Astrocyte (in vitro differentiated cells and primary cell): Measurements from ENCODE around the gene FTO. TPM values are rescaled to one million over a fixed set of nuclear protein-coding genes. Genes with fewer than 3 reads are reported as not detected.

ENCODE experiments used
- DNase-seq: peaks from one replicate; pipeline ENCODE4 v3.0.0-alpha.2; 2010; ENCODE audit warnings: low read depth
- FAIRE-seq: peaks from 2 replicates; lab custom pipeline; 2011; peaks lifted over from hg19 to GRCh38; lab: Jason Lieb, UNC
- H2AFZ ChIP-seq: 2 replicates; pipeline ENCODE4 v1.6.0; 2012; ENCODE audit warnings: low read depth, low read length, inconsistent platforms
- H3K27ac ChIP-seq: 2 replicates; pipeline ENCODE4 v1.5.1; 2011; ENCODE audit warnings: low read depth, low read length, inconsistent platforms
- H3K27me3 ChIP-seq: 2 replicates; pipeline ENCODE4 v1.6.0; 2011; ENCODE audit warnings: low read length, inconsistent platforms; ENCODE audit not compliant: insufficient read depth
- H3K36me3 ChIP-seq: 2 replicates; pipeline ENCODE4 v1.5.1; 2011; ENCODE audit warnings: low read length, inconsistent platforms; ENCODE audit not compliant: insufficient read depth
- H3K4me1 ChIP-seq: 2 replicates; pipeline ENCODE4 v1.5.1; 2011; ENCODE audit warnings: low read length, inconsistent platforms; ENCODE audit not compliant: insufficient read depth
- H3K4me2 ChIP-seq: 2 replicates; pipeline ENCODE4 v1.6.0; 2012; ENCODE audit warnings: low read length, inconsistent platforms
- H3K4me3 ChIP-seq: 2 replicates; pipeline ENCODE4 v1.5.1; 2011; ENCODE audit warnings: low read depth, mild to moderate bottlenecking, low read length, inconsistent platforms; ENCODE audit not compliant: insufficient read depth
- H3K79me2 ChIP-seq: 2 replicates; pipeline ENCODE4 v1.6.0; 2012; ENCODE audit warnings: mild to moderate bottlenecking, low read length, inconsistent platforms; ENCODE audit not compliant: insufficient read depth
- H3K9ac ChIP-seq: 2 replicates; pipeline ENCODE4 v1.6.0; 2012; ENCODE audit warnings: mild to moderate bottlenecking, low read length, inconsistent platforms
- H3K9me3 ChIP-seq: 2 replicates; pipeline ENCODE4 v1.5.1; 2012; ENCODE audit warnings: low read depth, mild to moderate bottlenecking, low read length, inconsistent platforms; ENCODE audit not compliant: insufficient read depth
- H4K20me1 ChIP-seq: 2 replicates; pipeline ENCODE4 v1.6.0; 2012; ENCODE audit warnings: low read length, inconsistent platforms; ENCODE audit not compliant: insufficient read depth
- H3K27ac Mint-ChIP-seq: one replicate; pipeline ENCODE4 v1.8.0; 2021; ENCODE audit warnings: mild to moderate bottlenecking, mixed read lengths; ENCODE audit not compliant: unreplicated experiment
- H3K27me3 Mint-ChIP-seq: one replicate; pipeline ENCODE4 v1.8.0; 2021; ENCODE audit warnings: low read depth, mixed read lengths; ENCODE audit not compliant: unreplicated experiment
- H3K36me3 Mint-ChIP-seq: one replicate; pipeline ENCODE4 v1.8.0; 2021; ENCODE audit warnings: low read depth, mixed read lengths; ENCODE audit not compliant: unreplicated experiment
- H3K4me1 Mint-ChIP-seq: one replicate; pipeline ENCODE4 v1.8.0; 2021; ENCODE audit warnings: low read depth, mixed read lengths; ENCODE audit not compliant: unreplicated experiment
- H3K4me3 Mint-ChIP-seq: one replicate; pipeline ENCODE4 v1.8.0; 2021; ENCODE audit warnings: mild to moderate bottlenecking, moderate library complexity, mixed read lengths; ENCODE audit not compliant: unreplicated experiment
- H3K9me3 Mint-ChIP-seq: one replicate; pipeline ENCODE4 v1.8.0; 2021; ENCODE audit warnings: mild to moderate bottlenecking, mixed read lengths; ENCODE audit not compliant: unreplicated experiment
- EZH2 ChIP-seq: IDR thresholded peaks from 2 replicates; pipeline ENCODE4 v1.6.1; 2012; ENCODE audit warnings: mild to moderate bottlenecking, low read length, inconsistent platforms; ENCODE audit not compliant: insufficient read depth
- total RNA-seq: library from RNA; stranded (reverse); gene quantifications from 2 replicates; pipeline ENCODE4 v1.2.1, GENCODE V29; 2021
- TF ChIP-seq, protein P1 (sequence below): IDR thresholded peaks from 2 replicates; pipeline ENCODE4 v1.5.1; 2011; ENCODE audit warnings: low read depth, mild to moderate bottlenecking, inconsistent platforms, low read length, moderate library complexity; ENCODE audit not compliant: insufficient read depth

FTO gene
- total RNA-seq, 1 donor from 2014 or later: 73.1 TPM

DNA sequence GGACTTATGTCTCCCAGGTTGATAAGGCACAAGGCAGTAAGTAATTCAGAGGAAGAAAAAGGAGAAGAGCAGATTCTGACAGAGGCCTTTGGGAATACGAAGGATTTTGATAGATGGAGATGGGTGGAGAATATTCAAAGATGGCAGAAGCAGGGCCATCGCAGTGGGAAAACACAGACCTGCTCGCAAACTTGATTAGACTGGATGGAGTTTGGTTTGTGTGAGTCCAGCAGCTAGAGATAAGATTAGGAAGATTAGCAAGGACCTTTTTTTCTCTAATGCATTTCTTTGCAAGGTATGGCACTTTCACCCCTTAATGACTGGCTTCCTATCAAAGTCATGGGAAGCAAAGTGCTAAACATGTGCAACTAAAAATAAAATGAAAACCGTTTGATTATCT is 196.7 kb downstream of the FTO start:
- Histone ChIP-seq H3K9ac (no peak overlapping the region), H3K4me1 (no peaks in the 10 kb centered on the region), H3K79me2 (peaks cover 4% of the 10 kb centered on the region), H3K36me3 (no peaks in the 10 kb centered on the region), H4K20me1 (peaks cover 6% of the 10 kb centered on the region), H3K4me3 (no peak overlapping the region), H3K4me2 (no peak overlapping the region), H2AFZ (no peak overlapping the region), H3K27me3 (no peaks in the 10 kb centered on the region), H3K27ac (no peak overlapping the region), H3K9me3 (no peaks in the 10 kb centered on the region)
- H3K4me1 Mint-ChIP-seq: peaks cover 11% of the 10 kb centered on the region
- no peak for TF ChIP-seq EZH2
- TF ChIP-seq, protein P1, sequence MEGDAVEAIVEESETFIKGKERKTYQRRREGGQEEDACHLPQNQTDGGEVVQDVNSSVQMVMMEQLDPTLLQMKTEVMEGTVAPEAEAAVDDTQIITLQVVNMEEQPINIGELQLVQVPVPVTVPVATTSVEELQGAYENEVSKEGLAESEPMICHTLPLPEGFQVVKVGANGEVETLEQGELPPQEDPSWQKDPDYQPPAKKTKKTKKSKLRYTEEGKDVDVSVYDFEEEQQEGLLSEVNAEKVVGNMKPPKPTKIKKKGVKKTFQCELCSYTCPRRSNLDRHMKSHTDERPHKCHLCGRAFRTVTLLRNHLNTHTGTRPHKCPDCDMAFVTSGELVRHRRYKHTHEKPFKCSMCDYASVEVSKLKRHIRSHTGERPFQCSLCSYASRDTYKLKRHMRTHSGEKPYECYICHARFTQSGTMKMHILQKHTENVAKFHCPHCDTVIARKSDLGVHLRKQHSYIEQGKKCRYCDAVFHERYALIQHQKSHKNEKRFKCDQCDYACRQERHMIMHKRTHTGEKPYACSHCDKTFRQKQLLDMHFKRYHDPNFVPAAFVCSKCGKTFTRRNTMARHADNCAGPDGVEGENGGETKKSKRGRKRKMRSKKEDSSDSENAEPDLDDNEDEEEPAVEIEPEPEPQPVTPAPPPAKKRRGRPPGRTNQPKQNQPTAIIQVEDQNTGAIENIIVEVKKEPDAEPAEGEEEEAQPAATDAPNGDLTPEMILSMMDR: no peak
- DNase-seq (no peak), FAIRE-seq (no peak)
- H3K27me3 Mint-ChIP-seq: no peaks in the 10 kb centered on the region
- no peak overlapping the region for H3K27ac Mint-ChIP-seq
- no peak overlapping the region for H3K4me3 Mint-ChIP-seq
- no peaks in the 10 kb centered on the region for H3K9me3 Mint-ChIP-seq
- H3K36me3 Mint-ChIP-seq: peaks cover 4% of the 10 kb centered on the region

DNA sequence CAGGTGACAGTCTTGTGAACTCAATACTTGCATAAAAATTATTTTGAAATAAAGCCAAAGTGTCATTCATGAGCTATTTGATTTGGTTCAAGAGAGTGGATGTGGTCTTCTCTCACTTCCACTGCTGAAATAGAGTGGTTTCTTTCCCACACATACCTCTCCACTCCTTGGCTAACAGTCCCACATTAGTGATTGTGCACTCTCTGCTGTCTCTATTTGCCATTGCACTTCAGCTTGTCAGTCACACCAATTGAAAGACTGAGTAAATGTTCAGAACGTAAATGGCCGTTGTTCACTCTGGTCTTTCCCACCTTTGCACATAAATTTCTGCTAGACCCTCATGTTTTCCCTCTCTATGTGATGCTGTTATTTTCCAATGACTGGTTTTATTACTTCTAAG is 197.5 kb downstream of the FTO start:
- Histone ChIP-seq H3K79me2 (peaks cover 4% of the 10 kb centered on the region), H3K27me3 (no peaks in the 10 kb centered on the region), H3K36me3 (no peaks in the 10 kb centered on the region), H3K9me3 (no peaks in the 10 kb centered on the region), H2AFZ (no peak overlapping the region), H3K4me3 (no peak overlapping the region), H3K4me2 (no peak overlapping the region), H4K20me1 (peaks cover 6% of the 10 kb centered on the region), H3K4me1 (no peaks in the 10 kb centered on the region), H3K27ac (no peak overlapping the region), H3K9ac (no peak overlapping the region)
- H3K4me3 Mint-ChIP-seq: no peak overlapping the region
- no peak overlapping the region for H3K27ac Mint-ChIP-seq
- peaks cover 4% of the 10 kb centered on the region for H3K36me3 Mint-ChIP-seq
- no peaks in the 10 kb centered on the region for H3K9me3 Mint-ChIP-seq
- no peak for DNase-seq
- H3K4me1 Mint-ChIP-seq: peaks cover 11% of the 10 kb centered on the region
- FAIRE-seq: no peak
- H3K27me3 Mint-ChIP-seq: no peaks in the 10 kb centered on the region
- TF ChIP-seq EZH2: no peak
- TF ChIP-seq, protein P1: no peak

DNA sequence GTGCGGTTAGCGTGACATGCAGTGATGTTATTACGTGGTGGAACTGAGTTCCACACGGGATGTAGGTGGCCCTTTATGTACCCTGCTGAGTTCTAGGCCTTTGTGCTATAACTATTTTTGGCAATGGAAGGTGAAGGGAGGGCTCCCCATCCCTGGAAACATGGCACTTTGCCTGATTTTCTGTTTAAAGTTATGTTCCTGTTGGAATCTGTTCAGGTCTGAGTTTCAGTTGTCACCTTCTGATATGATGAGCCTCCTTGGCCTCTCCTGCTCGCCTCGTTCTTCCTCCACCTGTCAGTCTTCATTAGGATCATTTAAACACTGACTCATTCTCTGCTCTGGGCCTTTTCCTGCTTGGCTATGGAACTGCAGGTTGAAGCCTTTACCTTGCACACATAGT is 200.6 kb downstream of the FTO start:
- no peaks in the 10 kb centered on the region for H3K4me1 ChIP-seq
- H3K4me3 ChIP-seq: no peak overlapping the region
- H4K20me1 ChIP-seq: peaks cover 9% of the 10 kb centered on the region
- H3K9ac ChIP-seq: no peak overlapping the region
- Mint-ChIP-seq H3K9me3 (no peaks in the 10 kb centered on the region), H3K4me3 (peak overlapping the region; percentile 24), H3K27ac (peak overlapping the region; percentile 3), H3K27me3 (no peaks in the 10 kb centered on the region), H3K36me3 (peaks cover 7% of the 10 kb centered on the region), H3K4me1 (peaks cover 11% of the 10 kb centered on the region)
- no peak for FAIRE-seq
- TF ChIP-seq, protein P1: no peak
- no peak for TF ChIP-seq EZH2
- H3K36me3 ChIP-seq: no peaks in the 10 kb centered on the region
- no peaks in the 10 kb centered on the region for H3K9me3 ChIP-seq
- peaks cover 4% of the 10 kb centered on the region for H3K79me2 ChIP-seq
- no peak overlapping the region for H3K4me2 ChIP-seq
- H2AFZ ChIP-seq: no peak overlapping the region
- H3K27ac ChIP-seq: no peak overlapping the region
- no peaks in the 10 kb centered on the region for H3K27me3 ChIP-seq
- DNase-seq: no peak
